Anterior cingulate cortex (tissue), 58 donors: ENCODE measurements around the gene ITGB1.
A peak's percentile ranks its signal among the peaks of the same experiment; 100 is the strongest.
"Not testable (repeated sequence)": the region's sequence is repeated elsewhere in the genome, so short reads cannot be mapped to it uniquely, and the experiment has no call there.

ENCODE experiments used
- DNase-seq, 58 donors: peaks; one replicate each; lab custom pipeline; 2025; lab: John Stamatoyannopoulos, UW

ITGB1 gene

GRCh38 chr10:32940321-32941301 lies 17.4 kb downstream of the ITGB1 start:
- DNase-seq = no peak

- no peak for DNase-seq
These were observed 18.5 kb downstream of the ITGB1 start for GRCh38 chr10:32939296-32940111.

GRCh38 chr10:32938554-32939061 lies 19.4 kb downstream of the ITGB1 start:
- peak in 37 of 58 donors; percentile 5 to 70 (median 33) for DNase-seq

DNA sequence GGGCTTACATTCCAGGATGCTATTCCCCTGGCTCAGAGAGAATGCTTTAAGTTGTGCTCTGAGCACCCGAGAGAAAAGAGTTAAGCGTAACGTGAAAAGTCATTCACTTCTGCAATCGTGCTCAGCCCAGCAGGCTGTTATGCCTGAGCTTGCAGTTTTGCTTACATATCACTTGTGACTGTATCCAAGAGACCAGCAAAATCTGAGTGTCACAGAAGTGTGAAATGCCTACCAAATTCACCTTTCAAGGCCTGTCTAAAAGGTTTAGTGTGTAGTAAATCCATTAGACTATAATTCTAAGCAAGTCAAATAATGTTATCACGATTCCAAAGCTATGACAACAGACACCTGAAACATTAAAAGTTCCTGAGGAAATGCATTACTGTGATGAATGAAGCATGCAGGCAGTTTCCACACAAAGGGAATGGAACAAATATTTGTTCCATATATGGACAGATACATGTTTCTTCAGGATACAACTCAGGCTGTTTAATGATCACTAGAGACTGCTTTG lies 20.1 kb downstream of the ITGB1 start:
- DNase-seq = no peak

DNA sequence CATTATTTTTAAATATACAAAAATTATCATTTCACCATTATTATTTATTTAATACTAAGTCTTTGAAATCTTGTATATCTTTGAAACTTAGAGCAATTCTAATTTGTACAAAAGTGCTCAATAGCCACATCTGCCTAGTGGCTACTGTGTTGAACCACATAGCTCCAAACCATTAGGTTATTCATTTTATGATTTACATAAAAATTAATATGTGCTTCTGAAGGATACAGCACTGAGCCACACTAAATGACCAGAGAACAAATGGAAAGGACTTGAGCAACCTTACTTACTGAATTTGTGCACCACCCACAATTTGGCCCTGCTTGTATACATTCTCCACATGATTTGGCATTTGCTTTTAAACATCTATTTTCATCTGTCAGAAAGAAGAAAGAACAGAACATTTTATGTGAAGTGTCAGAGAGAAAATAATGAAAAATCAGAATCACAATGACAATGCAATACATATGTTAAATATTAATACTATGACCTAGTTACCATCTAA lies 25.8 kb downstream of the ITGB1 start:
- DNase-seq = no peak

DNA sequence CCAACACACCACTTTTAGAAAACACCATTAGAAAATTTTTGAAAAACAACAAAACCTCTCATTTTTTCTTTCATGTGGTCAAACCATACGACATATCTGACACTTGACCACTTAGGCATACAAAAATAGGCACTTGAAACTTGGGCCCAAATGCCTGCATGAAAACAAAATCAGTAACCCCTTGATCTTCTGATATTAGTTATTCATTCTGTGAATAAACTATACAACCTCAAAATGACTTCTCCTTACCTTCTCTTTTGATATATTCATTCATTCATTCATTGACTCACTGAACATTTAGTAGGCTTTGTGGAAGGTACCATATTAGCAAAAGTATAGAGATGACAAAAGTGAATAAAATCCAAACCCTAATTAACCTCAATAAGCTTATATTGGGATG lies 26.4 kb downstream of the ITGB1 start:
- no peak for DNase-seq

- no peak for DNase-seq
These were observed 28.0 kb downstream of the ITGB1 start for GRCh38 chr10:32930036-32930435.

DNA sequence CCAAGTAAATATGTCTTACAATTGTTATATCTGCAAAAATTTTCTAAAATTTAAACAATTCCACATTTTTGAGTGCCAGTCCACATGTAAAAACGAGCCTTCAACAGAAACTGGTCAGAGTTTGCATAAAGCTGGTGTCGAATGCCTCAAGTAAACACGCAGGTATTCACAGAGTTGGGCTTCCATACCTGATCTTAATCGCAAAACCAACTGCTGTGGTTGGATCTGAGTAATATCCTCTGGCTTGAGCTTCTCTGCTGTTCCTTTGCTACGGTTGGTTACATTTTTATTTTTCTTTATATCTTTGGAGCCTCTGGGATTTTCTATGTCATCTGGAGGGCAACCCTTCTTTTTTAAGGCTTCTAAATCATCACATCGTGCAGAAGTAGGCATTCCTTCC lies 28.4 kb downstream of the ITGB1 start:
- DNase-seq = no peak

- DNase-seq = no peak
These were observed 30.3 kb downstream of the ITGB1 start for GRCh38 chr10:32927750-32928149.

- no peak for DNase-seq
These were observed 34.2 kb downstream of the ITGB1 start for GRCh38 chr10:32923849-32924248.

- no peak for DNase-seq
These were observed 34.9 kb downstream of the ITGB1 start for GRCh38 chr10:32923134-32923533.

DNA sequence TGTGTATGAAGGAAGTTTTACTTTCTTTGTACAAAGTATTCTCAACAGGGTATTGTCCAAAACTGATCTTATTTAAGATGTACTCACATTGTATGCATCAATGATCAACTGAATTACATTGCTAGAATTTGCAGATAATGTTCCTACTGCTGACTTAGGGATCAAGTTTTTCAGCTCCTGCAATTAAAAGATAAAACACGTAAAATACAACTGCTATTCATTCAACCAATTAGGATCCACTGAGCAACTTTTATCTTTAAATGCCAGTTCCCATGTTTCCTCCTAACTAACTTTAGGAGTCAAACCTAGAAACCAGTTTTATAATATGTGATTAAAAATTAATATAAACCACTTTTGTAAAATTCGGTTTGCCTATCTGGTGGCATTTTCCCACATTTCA lies 35.9 kb downstream of the ITGB1 start:
- DNase-seq = no peak

DNA sequence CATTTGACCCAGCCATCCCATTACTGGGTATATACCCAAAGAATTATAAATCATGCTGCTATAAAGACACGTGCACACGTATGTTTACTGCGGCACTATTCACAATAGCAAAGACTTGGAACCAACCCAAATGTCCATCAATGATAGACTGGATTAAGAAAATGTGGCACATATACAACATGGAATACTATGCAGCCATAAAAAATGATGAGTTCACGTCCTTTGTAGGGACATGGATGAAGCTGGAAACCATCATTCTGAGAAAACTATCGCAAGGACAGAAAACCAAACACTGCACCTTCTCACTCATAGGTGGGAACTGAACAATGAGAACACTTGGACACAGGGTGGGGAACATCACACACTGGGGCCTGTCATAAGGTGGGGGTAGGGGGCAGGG lies 40.2 kb downstream of the ITGB1 start:
- not testable (repeated sequence) for DNase-seq

GRCh38 chr10:32911285-32912016 lies 46.6 kb downstream of the ITGB1 start:
- DNase-seq = no peak

DNA sequence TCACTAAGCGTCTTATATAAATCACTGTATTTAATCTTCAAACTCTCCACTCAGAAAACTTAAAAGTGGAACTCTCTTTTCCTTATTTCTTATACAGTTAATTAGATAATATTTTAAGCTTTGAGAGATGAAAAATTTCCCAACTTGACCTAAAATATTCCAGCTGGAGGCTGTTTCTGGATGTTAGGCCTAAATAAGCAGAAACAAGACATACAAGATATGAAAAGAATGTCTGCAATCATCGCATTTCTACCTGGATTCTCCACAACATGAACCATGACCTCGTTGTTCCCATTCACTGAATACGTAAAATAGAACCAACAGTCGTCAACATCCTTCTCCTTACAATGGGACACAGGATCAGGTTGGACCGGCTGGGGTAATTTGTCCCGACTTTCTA lies 48.1 kb downstream of the ITGB1 start:
- not testable (repeated sequence) for DNase-seq

GRCh38 chr10:32909456-32909855 lies 48.6 kb downstream of the ITGB1 start:
- no peak for DNase-seq

DNA sequence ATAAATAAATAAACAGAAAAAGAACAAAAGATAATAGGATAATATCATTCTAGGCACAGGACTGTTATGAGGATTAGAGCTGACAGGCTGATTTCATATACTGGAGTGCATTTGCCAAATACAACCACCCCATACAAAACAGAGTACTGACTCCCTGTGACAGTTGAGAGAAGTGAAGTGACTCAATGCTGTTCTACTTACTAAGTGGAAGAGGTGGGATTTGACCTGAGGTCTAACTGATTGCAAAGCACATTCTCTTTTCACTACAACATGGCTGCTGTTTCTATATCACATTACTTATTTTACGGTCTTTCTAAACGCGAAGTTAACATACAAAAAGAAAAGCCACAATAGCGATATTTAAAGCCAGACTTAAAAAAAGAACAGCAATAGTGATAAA lies 51.4 kb downstream of the ITGB1 start:
- DNase-seq = no peak

DNA sequence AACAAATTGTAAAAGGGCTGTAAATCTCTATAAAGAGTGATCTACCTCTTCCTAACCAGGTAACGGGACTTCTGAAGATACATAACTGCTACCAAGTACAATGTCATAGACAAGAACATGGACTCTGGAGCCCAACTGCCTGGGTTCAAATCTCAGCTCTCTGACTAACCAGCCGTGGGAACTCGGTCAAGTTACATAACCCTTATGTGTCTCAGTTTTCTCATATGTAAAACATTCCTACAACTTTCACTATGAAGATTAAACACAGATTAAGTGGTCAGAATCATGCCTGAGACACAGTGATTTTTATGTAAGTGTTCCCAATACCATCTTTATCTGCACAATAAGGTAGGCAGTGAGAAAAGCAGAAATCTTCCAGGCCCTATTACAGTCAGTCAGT lies 52.6 kb downstream of the ITGB1 start:
- DNase-seq = no peak

GRCh38 chr10:32901815-32902214 lies 56.2 kb downstream of the ITGB1 start:
- no peak for DNase-seq
